GM12892 (cell line): Measurements from ENCODE around the gene TECTA.

Experiments
- POLR2A ChIP-seq: IDR thresholded peaks from 2 replicates; pipeline ENCODE4 v1.6.1; 2011; ENCODE audit warnings: low read depth, low read length, control low read depth
- POLR2AphosphoS5 ChIP-seq: IDR thresholded peaks from 2 replicates; pipeline ENCODE4 v1.6.1; 2011; ENCODE audit warnings: low read depth, low read length, control low read depth
- TAF1 ChIP-seq: IDR thresholded peaks from 2 replicates; pipeline ENCODE4 v1.6.1; 2011; ENCODE audit warnings: low read depth, mild to moderate bottlenecking, control low read depth, low read length, borderline replicate concordance

DNA sequence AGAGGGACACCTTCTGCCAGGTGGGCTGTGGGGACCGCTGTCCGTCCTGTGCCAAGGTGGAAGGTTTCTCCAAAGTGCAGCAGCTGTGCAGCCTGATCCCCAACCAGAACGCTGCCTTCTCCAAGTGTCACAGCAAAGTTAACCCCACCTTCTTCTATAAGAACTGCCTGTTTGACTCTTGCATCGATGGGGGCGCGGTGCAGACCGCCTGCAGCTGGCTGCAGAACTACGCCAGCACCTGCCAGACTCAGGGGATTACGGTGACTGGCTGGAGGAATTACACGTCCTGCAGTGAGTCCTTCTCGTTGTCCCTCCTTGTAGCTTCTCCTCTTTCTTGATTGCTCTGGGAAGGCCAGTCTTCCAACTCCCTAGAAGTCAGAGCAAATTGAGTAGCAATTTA, 44.8 kb downstream of the TECTA start:
- no peak for TF ChIP-seq POLR2A
- no peak for TF ChIP-seq POLR2AphosphoS5
- TF ChIP-seq TAF1 = no peak
